HT-29 (cell line): Measurements from ENCODE around the gene SEZ6. TPM values are rescaled to one million over a fixed set of nuclear protein-coding genes. Genes with fewer than 3 reads are reported as not detected.
"Not testable (repeated sequence)": the region's sequence is repeated elsewhere in the genome, so short reads cannot be mapped to it uniquely, and the experiment has no call there.

Experiments used
- DNase-seq: peaks from one replicate; pipeline ENCODE4 v3.0.0-alpha.2; 2015; ENCODE audit warnings: low spot score
- total RNA-seq: library from RNA; depleted of rRNA; stranded (reverse); fragments of >200 nt; shearing (Covaris generic); gene quantifications from 2 replicates; pipeline ENCODE4 v1.2.3, GENCODE V29; 2014

Gene SEZ6
- total RNA-seq, 1 experiment from 2014 or later = not detected

DNA sequence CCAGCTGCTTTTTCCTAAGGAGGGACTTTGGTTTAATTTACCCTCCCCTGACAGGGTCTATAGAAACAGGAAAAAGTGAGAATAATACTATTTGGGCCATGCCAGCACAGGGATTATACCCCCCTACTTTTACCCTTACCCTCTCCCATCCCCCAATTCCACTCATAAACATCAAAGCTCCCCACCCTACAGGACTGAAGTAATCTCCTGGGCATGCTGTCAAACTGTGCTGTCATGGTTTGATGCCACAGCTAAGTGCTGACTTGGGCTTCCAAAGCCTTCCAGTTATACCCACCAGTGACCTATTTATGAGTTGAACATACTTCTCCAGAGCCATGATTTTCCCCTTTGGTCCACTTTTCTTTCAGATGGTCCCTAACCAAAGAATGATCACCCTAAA, 67.3 kb downstream of the SEZ6 start:
- no peak for DNase-seq

- DNase-seq = peak; percentile 43
Measured at GRCh38 chr17:28937044-28937729, 68.6 kb downstream of the SEZ6 start.

GRCh38 chr17:28935744-28936460, 69.9 kb downstream of the SEZ6 start:
- DNase-seq = no peak

DNA sequence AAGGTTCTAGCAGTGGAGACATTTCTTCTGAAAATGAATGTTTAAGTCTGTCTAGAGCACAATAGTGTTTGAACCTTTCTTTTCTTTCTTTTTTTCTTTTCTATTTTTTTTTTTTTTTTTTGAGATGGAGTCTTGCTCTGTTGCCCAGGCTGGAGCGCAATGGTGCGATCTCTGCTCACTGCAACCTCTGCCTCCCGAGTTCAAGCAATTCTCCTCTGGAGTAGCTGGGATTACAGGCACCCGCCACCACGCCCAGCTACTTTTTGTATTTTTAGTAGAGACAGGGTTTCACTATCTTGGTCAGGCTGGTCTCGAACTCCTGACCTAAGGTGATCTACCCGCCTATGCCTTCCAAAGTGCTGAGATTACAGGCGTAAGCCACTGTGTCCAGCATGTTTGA, 71.3 kb downstream of the SEZ6 start:
- not testable (repeated sequence) for DNase-seq

- DNase-seq = no peak
Measured at GRCh38 chr17:28929787-28930186, 76.0 kb downstream of the SEZ6 start.

GRCh38 chr17:28928061-28928460, 77.8 kb downstream of the SEZ6 start:
- no peak for DNase-seq

DNA sequence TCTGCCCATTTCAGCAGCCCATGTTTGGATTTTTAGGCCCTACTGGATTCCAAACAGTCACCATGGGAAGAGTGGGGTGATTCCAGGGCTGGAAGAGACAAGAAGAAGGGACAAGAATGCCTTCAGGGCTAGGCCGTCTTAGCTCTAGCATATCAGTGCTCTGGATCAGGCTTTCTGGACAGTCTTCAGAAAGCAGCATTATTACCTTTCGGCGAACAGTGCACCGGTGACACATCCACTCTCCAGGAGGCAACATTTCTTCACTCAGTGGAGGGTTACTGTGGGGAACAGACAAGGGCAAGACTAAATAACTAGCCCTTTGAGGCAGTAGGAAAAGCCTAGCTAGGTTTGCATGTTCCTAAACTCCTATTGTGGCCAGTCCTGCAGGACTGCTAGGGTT, 79.0 kb downstream of the SEZ6 start:
- no peak for DNase-seq

DNA sequence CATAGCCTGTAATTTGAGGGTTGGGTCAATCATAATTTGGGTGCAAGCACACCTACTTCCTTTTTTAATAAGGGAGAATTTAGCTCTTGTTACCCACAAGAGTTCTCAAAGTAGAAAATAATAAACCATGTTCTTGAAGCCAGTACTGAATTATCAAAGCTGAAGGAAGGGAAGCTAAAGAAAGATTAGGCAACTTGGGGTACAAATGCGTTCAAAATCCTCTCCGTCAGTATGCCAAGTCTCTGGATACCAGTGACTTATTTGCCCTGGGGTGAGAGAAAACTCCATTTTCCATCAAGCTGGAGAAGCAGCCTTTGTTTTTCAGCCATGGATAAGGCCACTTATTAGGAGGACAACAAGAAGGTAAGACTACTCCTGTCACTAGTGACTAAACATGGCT, 79.5 kb downstream of the SEZ6 start:
- DNase-seq = no peak

DNA sequence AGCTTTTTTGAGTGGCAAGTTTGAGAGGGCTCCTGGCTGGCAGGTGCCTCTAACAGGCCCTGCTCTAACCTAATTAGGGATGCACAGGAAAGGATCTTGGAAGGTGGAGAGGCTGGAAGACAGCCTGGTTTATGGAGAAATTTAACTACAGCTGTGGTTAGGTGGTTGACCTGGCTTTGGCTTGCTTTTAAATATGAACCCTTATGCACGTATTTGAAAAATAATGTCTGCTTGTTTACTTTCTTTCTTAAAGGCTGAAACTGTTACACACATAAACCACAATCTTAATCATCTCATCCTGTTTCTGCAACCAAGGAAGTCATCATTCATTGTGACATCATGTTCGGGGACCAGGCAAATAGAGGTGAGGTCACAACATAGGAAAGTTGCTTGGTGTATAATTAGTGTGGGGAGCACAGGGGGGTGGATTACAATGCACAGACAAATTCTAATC, 79.9 kb downstream of the SEZ6 start:
- no peak for DNase-seq

DNA sequence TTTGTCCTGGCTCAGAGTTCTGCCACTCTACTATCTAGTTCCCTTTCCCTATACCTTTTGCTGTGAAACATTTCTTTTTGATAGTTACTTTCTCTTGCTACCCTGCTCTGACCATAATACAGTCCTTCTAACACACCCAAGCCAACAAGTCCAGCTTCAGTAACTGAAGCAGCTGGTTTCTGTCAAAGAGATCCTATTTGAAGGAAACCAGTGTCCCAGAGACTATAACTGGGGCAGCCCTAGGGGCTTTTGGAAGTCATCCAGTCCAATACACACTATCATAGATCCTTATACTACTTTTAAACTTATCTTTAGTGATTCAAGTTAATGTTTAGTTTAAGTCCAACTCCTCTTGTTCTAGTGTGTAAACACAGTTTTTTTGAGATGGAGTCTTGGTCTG, 85.6 kb downstream of the SEZ6 start:
- DNase-seq = no peak

DNA sequence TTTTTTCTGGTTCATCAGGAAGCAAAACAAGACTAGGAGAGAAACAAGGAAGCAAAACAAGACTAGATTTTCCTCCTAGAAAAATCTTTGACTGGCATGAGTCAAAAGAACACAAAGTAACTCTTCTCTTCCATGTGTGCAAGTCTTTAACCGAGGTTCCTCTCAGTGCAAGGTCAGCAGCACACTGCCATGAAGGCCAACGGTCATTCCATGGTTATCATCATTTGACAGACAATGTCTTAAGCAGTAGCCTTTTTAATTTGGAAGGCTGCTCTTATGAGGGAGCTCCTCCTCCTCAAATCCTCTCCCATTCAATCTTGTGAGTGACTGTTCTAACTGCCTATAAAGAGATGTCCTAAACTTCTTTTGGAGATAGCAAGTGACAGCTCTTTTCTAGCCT, 87.5 kb downstream of the SEZ6 start:
- DNase-seq = no peak

GRCh38 chr17:28917465-28917864, 88.4 kb downstream of the SEZ6 start:
- no peak for DNase-seq

GRCh38 chr17:28917029-28917428, 88.8 kb downstream of the SEZ6 start:
- DNase-seq = no peak

- peak; percentile 59 for DNase-seq
Measured at GRCh38 chr17:28916302-28916934, 89.4 kb downstream of the SEZ6 start.

DNA sequence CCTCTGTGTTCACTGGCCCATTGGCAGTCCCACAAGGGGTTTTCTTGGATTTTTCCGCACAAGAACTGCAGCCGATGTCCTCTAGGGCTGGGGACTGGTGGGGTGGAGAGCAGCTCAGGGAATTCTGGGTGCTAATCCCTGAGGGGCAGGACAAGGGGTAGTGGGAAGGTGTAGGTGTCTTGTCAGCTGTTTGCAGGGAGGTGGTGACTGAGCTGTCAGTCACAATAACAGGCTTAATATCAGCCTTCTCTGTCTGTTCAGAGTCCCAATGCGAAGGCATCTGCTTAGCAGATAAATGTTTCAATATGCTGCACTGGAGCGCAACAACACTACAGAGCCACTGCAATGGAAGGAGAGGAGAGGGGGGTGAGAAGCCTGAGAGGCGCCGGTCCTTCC, 92.9 kb downstream of the SEZ6 start:
- no peak for DNase-seq

DNA sequence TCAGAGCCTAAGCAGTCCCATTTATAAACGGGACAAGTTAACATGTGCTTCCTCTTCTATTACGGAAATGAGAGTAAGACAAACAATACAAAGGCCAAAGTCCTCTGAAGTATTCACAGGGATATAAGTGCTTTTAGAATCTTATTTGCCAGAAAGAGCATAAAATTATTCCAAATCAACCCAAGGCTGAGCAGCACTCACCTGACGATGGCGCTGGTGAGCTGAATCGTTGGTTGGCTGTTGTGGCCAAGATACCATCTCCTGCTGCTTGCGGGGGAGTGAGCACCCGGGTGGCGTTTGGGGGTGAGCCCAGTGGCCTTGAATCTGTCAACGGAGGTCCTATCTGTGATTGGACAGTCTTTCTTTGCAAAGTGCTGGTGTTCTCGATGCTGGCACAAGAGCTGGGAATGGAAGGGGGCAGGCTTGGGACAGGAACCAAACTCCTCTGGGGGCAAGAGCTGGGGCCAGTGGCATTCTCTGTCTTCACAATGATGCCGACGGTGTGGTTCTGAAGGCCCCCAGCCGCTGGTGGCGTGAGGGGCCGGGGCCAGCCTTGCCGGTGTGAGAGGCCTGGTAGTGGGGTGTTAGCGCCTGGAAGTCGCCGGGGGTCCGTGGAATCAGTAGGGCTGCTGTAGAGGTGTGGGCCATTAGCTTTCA, 93.4 kb downstream of the SEZ6 start:
- DNase-seq = no peak

DNA sequence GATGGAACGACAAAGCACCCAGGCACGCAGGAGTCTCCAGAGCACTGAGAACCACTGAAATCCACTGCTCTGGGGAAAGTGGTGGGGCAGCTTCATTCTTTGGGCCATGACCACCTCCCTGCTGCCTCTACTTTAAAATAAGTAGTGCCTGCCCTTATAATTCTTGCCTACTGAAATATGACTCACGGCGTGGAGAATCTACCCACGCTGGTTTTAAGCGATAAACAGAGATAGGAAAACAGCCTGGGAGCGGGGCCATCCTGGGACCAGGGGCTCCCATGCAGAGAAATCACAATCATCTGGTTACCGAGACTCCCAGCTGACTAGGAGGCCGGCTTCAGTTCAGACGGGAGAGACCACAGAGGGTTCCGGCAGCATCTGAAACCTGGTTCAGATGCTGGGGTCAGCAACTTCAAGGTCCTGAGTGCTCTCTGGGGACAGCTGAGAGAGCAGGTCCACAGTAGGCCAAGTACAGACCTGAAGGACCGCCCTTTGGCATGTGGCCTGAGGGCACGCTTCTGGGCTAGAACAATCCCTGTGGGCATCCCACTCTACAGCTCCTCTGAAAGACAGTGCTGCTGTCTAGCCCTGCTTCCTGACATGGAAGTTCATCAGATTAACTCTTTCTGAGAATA, 94.3 kb downstream of the SEZ6 start:
- DNase-seq = no peak

DNA sequence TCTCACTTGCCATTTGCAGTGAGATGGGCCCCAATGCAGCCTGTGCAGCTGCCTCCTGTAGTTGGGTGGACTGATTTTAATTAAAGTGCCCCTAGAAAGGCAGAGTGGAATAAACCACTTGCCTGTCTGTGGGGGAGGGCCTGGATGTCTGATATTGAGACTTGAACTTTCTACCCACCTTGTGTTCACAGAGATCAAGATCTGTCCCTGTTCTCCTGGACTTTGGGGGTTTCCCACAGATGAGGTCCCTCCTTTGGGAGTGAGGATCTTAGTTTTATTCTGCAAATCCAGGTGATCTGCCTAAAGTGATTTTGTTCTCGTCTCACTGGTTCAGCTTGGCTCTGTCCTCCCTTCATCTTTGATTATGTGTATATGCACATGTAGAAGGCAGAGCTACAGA, 95.3 kb downstream of the SEZ6 start:
- no peak for DNase-seq

- DNase-seq = no peak
Measured at GRCh38 chr17:28908640-28909167, 97.1 kb downstream of the SEZ6 start.

- DNase-seq = no peak
Measured at GRCh38 chr17:28907709-28908475, 97.9 kb downstream of the SEZ6 start.
